Activated CD8-positive, alpha-beta memory T cell treated with anti-CD3 and anti-CD28 coated beads for 36 hours (primary cell): ENCODE measurements around the gene MAPK1. TPM values are rescaled to one million over a fixed set of nuclear protein-coding genes. Genes with fewer than 3 reads are reported as not detected.
"Not testable (repeated sequence)": the region's sequence is repeated elsewhere in the genome, so short reads cannot be mapped to it uniquely, and the experiment has no call there.

Experiments
- CTCF ChIA-PET: fragments of 350-600 bp; sonication (Branson Sonifier 250); formaldehyde crosslinking; loops from one replicate; lab custom pipeline; 2021; ENCODE audit warnings: antibody characterized with exemption; lab: Charles Lee
- POLR2A ChIA-PET: fragments of 350-600 bp; sonication (Branson Sonifier 250); formaldehyde crosslinking; loops from one replicate; lab custom pipeline; 2021; ENCODE audit warnings: antibody characterized with exemption; lab: Charles Lee
- total RNA-seq, 2 experiments: library from RNA; stranded (reverse); gene quantifications; one replicate each; pipeline ENCODE4 v1.2.3, GENCODE V29; 2021

Gene MAPK1
- total RNA-seq, 2 experiments from 2014 or later = 115 to 117 TPM

DNA sequence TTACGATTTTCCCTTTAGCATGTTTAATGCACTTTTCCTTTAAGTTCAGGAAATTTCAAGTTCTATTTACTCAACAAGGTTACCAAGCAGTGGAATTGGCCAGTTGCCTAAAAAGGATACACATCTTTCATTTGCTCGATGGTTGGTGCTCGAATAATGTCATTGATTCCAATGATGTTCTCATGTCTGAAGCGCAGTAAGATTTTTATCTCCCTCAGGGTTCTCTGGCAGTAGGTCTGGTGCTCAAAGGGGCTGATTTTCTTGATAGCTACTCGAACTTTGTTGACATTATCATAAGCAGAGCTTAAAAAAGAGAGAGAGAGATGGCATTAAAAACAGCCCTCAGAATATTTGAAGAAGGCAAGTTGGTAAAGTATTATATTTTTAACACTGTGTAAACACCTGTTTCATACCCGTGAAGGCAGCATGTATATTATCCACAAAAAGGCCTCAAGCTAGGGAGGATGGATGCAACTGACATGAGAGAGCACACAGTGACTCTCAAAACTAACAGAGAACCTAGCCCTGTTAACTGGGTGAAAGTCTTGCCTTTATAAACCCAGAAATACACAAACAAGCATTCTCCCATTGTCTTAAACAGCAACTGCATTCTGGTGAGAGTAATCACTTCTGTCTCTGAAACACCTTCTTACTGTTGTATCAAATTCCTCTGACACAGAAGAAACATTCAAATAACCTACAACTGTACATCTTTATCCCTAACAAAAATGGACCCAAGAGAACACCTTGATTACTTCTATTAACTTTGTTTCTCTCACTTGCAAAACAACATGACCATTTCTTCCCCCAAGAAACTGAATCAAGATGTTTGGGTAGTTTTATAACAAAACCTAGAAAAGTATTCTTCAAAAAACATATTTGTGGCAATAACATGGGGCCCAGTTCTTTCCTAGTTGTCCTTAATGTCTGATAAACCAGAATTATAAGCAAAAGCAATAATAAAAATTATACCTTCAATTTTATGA is 59.6 kb downstream of the MAPK1 start:
- POLR2A ChIA-PET = no interaction called here
- CTCF ChIA-PET = no interaction called here

GRCh38 chr22:21805325-21805724 is 62.1 kb downstream of the MAPK1 start:
- CTCF ChIA-PET, POLR2A ChIA-PET: not testable (repeated sequence)

DNA sequence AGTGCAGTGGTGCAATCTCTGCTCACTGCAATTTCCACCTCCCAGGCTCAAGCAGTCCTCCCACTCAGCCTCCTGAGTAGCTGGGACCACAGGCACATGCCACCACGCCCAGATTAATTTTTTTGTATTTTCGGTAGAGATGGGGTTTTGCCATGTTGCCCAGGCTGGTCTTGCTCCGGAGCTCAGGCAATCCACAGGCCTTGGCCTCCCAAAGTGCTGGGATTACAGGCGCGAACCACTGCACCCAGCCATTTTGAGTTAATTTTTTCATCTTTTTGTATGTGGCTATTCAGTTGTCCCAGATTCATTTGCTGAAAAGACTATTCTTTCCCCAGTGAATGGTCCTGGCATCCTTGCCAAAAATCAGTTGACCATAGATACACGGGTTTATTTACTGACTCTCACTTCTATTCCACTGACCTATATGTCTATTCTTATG is 63.6 kb downstream of the MAPK1 start:
- POLR2A ChIA-PET = no interaction called here
- CTCF ChIA-PET = no interaction called here

DNA sequence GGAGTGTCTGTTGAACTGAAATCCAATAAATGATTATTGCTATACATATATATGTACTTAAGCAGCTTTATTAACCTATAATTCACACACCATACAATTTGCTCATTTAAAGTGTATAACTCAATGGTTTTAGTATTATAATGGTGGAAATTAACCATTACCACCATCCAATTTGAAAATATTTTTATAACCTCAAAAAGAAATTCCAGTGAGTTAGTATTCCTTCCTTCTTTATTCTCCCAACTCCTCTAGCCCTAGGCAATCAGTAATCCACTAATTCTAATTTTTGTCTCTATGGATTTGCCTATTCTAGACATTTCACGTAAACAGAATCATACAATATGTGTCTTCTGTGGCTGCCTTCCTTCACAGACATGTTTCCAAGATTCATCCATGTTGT is 64.8 kb downstream of the MAPK1 start:
- ChIA-PET POLR2A (no interaction called here), CTCF (no interaction called here)

DNA sequence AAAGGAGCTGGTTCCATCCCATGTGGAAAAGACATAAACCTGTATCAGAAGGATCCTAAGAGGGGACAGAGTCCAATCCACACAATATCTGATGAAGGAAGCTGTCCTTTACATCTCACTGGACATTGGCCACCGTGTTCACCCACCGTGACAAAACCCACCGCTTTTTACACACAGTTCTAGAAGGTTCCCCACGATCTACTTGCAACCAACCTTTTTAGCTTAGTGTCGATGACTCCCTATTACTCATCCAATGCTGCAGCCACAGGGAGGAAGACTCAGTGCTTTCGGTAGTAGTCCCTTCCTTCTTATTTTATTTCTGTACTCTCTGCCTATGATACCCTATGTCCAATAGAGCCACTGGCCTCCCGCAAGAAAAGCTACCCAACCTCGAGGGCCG is 65.4 kb downstream of the MAPK1 start:
- POLR2A ChIA-PET = no interaction called here

GRCh38 chr22:21801304-21801644 is 66.2 kb downstream of the MAPK1 start:
- POLR2A ChIA-PET, CTCF ChIA-PET: not testable (repeated sequence)

More for the DNA sequence above, 65.4 kb downstream of the MAPK1 start:
- CTCF ChIA-PET = no interaction called here

DNA sequence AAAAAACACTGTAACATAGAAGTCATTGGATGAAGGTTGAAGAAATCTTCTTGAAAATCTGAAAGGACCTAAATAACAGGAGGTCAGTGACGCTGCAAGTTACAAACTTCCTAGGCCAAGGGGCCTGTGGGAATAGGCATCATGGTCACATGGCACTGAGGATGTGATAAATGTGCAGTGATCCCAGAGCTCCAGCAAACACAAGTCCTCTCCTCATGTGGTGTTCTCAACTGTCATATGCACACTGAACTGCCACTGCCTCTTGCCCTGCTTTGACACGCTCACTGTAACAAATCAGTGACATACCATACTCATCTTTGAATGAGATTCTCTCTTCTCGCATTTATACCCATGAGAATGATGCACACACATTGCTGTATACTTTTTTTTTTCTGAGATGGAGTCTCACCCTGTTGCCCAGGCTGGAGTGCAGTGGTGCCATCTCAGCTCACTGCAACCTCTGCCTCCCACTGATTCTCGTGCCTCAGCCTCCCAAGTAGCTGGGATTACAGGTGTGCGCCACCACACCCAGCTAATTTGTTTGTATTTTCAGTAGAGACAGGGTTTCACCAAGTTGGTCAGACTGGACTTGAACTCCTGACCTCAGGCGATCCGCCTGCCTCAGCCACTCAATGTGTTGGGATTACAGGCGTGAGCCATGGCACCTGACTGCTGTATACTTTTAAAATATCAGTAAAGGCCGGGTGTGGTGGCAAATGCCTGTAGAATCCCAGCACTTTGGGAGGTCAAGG is 66.7 kb downstream of the MAPK1 start:
- ChIA-PET POLR2A (no interaction called here), CTCF (no interaction called here)

- POLR2A ChIA-PET = no interaction called here
- CTCF ChIA-PET = no interaction called here
These were observed 69.8 kb downstream of the MAPK1 start for GRCh38 chr22:21797444-21798221.

DNA sequence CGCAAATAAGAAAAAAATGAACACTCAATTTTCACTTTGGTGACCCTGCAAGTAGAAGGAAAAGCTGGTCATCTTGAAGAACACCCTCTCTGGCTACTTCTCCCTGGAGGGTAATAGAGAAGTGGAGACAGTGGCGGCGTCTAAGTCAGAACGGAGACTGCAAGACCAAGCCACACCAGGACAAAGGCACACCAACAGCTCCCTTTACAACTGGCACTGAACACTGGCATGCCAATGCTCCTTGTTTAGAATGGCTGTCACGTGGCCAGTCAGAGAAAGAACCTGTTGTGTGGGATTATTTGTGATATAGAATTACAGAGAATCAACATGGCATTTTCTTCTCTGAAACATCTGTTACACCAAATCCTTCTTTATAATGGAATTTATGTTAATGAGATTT is 70.6 kb downstream of the MAPK1 start:
- ChIA-PET POLR2A (no interaction called here), CTCF (no interaction called here)

DNA sequence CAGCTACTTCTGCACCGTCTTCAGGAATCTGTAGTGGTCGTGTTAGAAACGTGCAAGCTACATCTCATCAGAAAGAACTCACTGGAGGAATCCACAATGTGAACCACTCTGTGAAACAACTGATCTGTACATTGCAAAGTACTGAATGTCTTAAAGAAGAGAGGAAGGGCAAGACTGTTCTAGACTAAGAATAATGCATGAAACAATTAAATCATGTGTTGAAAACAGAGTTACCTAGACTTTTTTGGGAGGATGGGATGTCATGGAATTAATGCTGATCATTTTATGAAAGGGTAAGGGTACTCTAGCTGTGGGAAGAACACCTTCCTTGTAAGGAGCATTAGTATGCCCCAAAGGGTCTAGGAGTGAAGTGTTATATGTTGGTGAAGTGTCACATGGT is 71.2 kb downstream of the MAPK1 start:
- ChIA-PET CTCF (interaction anchor here (0.6 kb wide), 1 partner anchor 683 kb away, joined by 4 read pairs; no protein-coding TSS in a partner anchor), POLR2A (no interaction called here)

GRCh38 chr22:21793716-21794115 is 73.7 kb downstream of the MAPK1 start:
- POLR2A ChIA-PET = not testable (repeated sequence)
- CTCF ChIA-PET = interaction anchor here (0.6 kb wide), 1 partner anchor 19 kb away, joined by 3 read pairs; no protein-coding TSS in a partner anchor

DNA sequence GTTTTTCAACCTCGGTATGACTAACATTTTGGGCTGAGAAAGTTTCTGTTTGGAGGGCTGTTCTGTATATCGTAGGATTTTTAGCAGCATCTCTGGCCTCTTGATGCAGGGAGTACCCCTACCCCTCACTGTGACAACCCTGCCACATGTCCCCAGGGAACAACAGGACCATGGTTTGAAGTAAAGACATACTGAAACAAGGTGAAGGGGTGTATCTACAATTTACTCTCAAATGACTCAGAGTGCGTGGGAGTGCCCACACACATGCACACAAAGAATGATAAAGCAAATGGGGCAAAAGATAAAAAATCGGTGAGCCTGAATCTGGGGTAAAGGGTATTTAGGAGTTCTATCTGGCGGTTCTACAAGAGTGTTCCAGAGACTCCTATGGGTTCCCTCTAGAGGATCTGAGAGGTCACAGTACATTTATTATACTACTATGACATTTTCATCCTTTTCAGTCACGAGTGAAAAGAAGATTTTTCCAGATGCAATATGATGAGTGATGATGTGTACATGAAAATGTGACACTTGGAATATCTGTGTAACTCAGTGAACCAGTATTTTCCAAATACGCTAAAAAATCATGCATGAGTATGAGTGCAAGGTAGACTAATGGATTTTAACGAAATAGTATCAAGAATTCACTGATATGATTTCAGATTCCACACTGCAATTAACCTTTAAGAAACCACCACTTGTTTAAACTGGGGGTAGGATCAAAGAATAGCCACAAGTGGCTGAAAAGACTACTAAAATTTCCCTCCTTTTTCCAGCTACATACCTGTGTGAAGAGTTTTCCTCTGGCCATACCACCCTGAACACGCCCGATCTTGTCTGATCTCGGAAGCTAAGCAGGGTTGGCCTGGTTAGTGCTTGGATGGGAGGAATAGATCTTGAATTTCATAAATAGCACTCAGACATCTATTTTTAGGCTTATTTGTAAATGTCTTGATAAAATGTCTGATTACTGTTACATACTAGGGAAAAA is 75.5 kb downstream of the MAPK1 start:
- CTCF ChIA-PET = no interaction called here
- POLR2A ChIA-PET = no interaction called here

GRCh38 chr22:21790849-21791610 is 76.4 kb downstream of the MAPK1 start:
- POLR2A ChIA-PET = interaction anchor here (0.7 to 0.8 kb wide), 2 partner anchors 36 to 71 kb away, joined by 3 to 5 read pairs; no protein-coding TSS in a partner anchor

DNA sequence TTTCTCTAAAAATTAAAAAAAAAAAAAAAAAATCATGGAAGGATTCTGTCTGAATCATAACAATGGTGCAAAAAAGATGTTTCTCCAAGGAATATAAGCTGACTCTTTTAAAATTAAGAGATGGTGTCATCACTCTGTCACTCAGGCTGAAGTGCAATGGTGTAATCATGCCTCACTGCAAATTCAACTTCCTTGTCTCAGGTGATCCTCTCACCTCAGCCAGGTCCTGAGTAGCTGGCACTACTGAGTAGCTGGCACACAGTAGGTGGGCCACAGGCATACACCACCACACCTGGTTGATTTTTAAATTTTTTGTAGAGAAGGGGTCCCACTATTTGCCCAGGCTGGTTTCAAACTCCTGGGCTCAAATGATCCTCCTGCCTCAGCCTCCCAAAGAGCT is 77.1 kb downstream of the MAPK1 start:
- POLR2A ChIA-PET = interaction anchor here (0.7 to 0.8 kb wide), 2 partner anchors 35 to 72 kb away, joined by 3 to 5 read pairs; no protein-coding TSS in a partner anchor
- CTCF ChIA-PET = interaction anchor here (0.7 kb wide), 2 partner anchors 36 to 952 kb away, joined by 3 read pairs; no protein-coding TSS in a partner anchor

More at GRCh38 chr22:21790849-21791610, 76.4 kb downstream of the MAPK1 start:
- CTCF ChIA-PET = interaction anchor here (0.7 kb wide), 1 partner anchor 36 kb away, joined by 3 read pairs; no protein-coding TSS in a partner anchor

DNA sequence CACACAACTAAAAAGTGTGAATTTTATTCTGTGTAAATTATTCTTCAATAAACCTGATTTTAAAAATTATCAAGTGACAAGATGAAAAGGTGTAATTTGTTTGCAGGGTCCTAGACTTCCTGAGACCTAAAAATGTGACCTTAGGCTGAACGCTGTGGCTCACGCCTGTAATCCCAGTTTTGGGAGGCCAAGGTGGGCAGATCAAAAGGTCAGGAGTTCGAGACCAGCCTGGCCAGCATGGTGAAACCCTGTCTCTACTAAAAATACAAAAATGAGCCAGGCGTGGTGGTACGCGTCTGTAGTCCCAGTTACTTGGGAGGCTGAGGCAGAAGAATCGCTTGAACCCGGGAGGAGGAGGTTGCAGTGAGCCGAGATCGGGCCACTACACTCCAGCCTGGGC is 79.9 kb downstream of the MAPK1 start:
- CTCF ChIA-PET = interaction anchor here (0.5 kb wide), 1 partner anchor 533 kb away, joined by 4 read pairs; no protein-coding TSS in a partner anchor
- POLR2A ChIA-PET = not testable (repeated sequence)

GRCh38 chr22:21780259-21780658 is 87.2 kb downstream of the MAPK1 start:
- ChIA-PET CTCF (interaction anchor here (0.7 kb wide), 1 partner anchor 14 kb away, joined by 3 read pairs; no protein-coding TSS in a partner anchor), POLR2A (interaction anchor here (0.7 kb wide), 2 partner anchors 19 to 43 kb away, joined by 5 to 6 read pairs; no protein-coding TSS in a partner anchor)

GRCh38 chr22:21779444-21779843 is 88.0 kb downstream of the MAPK1 start:
- POLR2A ChIA-PET = no interaction called here
- CTCF ChIA-PET = no interaction called here
